ENCODE results near the gene LCN1.
A peak's percentile ranks its signal among the peaks of the same experiment; 100 is the strongest.

Gene LCN1

GRCh38 chr9:135478191-135478590, 43.0 kb upstream of the LCN1 start:
- no peak overlapping the region for H3K27ac ChIP-seq
- H3K4me1 ChIP-seq (ENCODE audit: control insufficient read depth in 1 of 2, insufficient read depth in 1 of 2, low read depth in 1 of 2, low read length in 1 of 2), result peaks cover 5 to 11% of the 10 kb centered on the region in 2 experiments
- no peaks in the 10 kb centered on the region for H3K36me3 ChIP-seq
- H3K4me3 ChIP-seq (ENCODE audit: low read depth in 1 of 2, low read length in 1 of 2), result no peak overlapping the region
- H3K9me3 ChIP-seq, result no peaks in the 10 kb centered on the region
- H3K27me3 ChIP-seq, result peaks cover 84% of the 10 kb centered on the region
- no peak for TF ChIP-seq CTCF (IDR thresholded peaks at IDR 0.05)

GRCh38 chr9:135478829-135479468, 42.3 kb upstream of the LCN1 start:
- no peaks in the 10 kb centered on the region for H3K9me3 ChIP-seq
- no peak overlapping the region for H3K27ac ChIP-seq
- H3K4me1 ChIP-seq (ENCODE audit: control insufficient read depth in 1 of 2, insufficient read depth in 1 of 2, low read depth in 1 of 2, low read length in 1 of 2), result peaks cover 5 to 11% of the 10 kb centered on the region in 2 experiments
- H3K27me3 ChIP-seq, result peaks cover 87% of the 10 kb centered on the region
- no peak for TF ChIP-seq CTCF (IDR thresholded peaks at IDR 0.05)
- no peaks in the 10 kb centered on the region for H3K36me3 ChIP-seq
- no peak overlapping the region for H3K4me3 ChIP-seq (ENCODE audit: low read depth in 1 of 2, low read length in 1 of 2)

- peaks cover 81% of the 10 kb centered on the region for H3K27me3 ChIP-seq
- H3K4me3 ChIP-seq (ENCODE audit: low read depth in 1 of 2, low read length in 1 of 2), result peak within 1 kb of the TSS in 1 of 2 experiments; percentile 29
- H3K27ac ChIP-seq, result no peak within 1 kb of the TSS
- H3K4me1 ChIP-seq (ENCODE audit: control insufficient read depth in 1 of 2, insufficient read depth in 1 of 2, low read depth in 1 of 2, low read length in 1 of 2), result peaks cover 5 to 11% of the 10 kb centered on the region in 2 experiments
- H3K9me3 ChIP-seq, result no peaks in the 10 kb centered on the region
- H3K36me3 ChIP-seq, result no peaks in the 10 kb centered on the region
- TF ChIP-seq CTCF (IDR thresholded peaks at IDR 0.05), result no peak
These were observed 41.7 kb upstream of the LCN1 start, which contains the start of gene PPP1R26 for GRCh38 chr9:135479469-135480052. Gene PPP1R26, plus strand, starts transcription at chr9:135479782. Its CDS starts 4,729 bp downstream, at chr9:135484511.

- TF ChIP-seq CTCF (IDR thresholded peaks at IDR 0.05), result no peak
- H3K27me3 ChIP-seq, result peaks cover 75% of the 10 kb centered on the region
- no peaks in the 10 kb centered on the region for H3K36me3 ChIP-seq
- peaks cover 5 to 11% of the 10 kb centered on the region in 2 experiments for H3K4me1 ChIP-seq (ENCODE audit: control insufficient read depth in 1 of 2, insufficient read depth in 1 of 2, low read depth in 1 of 2, low read length in 1 of 2)
- no peak overlapping the region for H3K27ac ChIP-seq
- peak overlapping the region in 1 of 2 experiments; percentile 29 for H3K4me3 ChIP-seq (ENCODE audit: low read depth in 1 of 2, low read length in 1 of 2)
- no peaks in the 10 kb centered on the region for H3K9me3 ChIP-seq
These were observed 40.9 kb upstream of the LCN1 start for GRCh38 chr9:135480071-135480939.

GRCh38 chr9:135480940-135481310, 40.3 kb upstream of the LCN1 start:
- Histone ChIP-seq H3K9me3 (no peaks in the 10 kb centered on the region), H3K27ac (no peak overlapping the region), H3K27me3 (peaks cover 70% of the 10 kb centered on the region), H3K4me1 (ENCODE audit: control insufficient read depth in 1 of 2, insufficient read depth in 1 of 2, low read depth in 1 of 2, low read length in 1 of 2) (peaks cover 5 to 11% of the 10 kb centered on the region in 2 experiments), H3K36me3 (no peaks in the 10 kb centered on the region), H3K4me3 (ENCODE audit: low read depth in 1 of 2, low read length in 1 of 2) (no peak overlapping the region)
- TF ChIP-seq CTCF (IDR thresholded peaks at IDR 0.05), result no peak

Data from neutrophil (primary cell).